Thoracic aorta (tissue), 2 donors: ENCODE results near the gene CCDC142. TPM values are rescaled to one million over a fixed set of nuclear protein-coding genes. Genes with fewer than 3 reads are reported as not detected.

Experiments used
- ATAC-seq: fragments of 150-250 bp; one replicate; pipeline ENCODE4 v1.8.0; 2017; ENCODE audit warnings: low read depth; ENCODE audit not compliant: insufficient number of reproducible peaks, low FRiP score
- DNase-seq: peaks from one replicate; pipeline ENCODE4 v3.0.0-alpha.2; 2020; ENCODE audit warnings: low spot score
- H3K27ac ChIP-seq, 2 donors: fragments of 200-600 bp; sonication (generic); 1 replicate in 1 of 2; 2 replicates in 1 of 2; pipeline ENCODE4 v1.5.1; 2016; ENCODE audit warnings: mild to moderate bottlenecking in 2 of 2, moderate library complexity in 2 of 2
- H3K27me3 ChIP-seq: fragments of 200-600 bp; sonication (generic); replicated peaks from 2 replicates; pipeline ENCODE4 v1.6.0; 2016; ENCODE audit warnings: mild to moderate bottlenecking; ENCODE audit not compliant: insufficient read depth
- H3K36me3 ChIP-seq: fragments of 200-600 bp; sonication (generic); one replicate; pipeline ENCODE4 v1.5.1; 2016
- H3K4me1 ChIP-seq, 2 donors: fragments of 200-600 bp; sonication (generic); 1 replicate in 1 of 2; 2 replicates in 1 of 2; pipeline versions ENCODE4 v1.5.1 to v1.6.0; 2016; ENCODE audit warnings: low read depth in 2 of 2, mild to moderate bottlenecking in 1 of 2; ENCODE audit not compliant: control insufficient read depth in 1 of 2
- H3K4me3 ChIP-seq: fragments of 200-600 bp; sonication (generic); 2 replicates; pipeline ENCODE4 v1.5.1; 2016; ENCODE audit warnings: mild to moderate bottlenecking
- H3K9me3 ChIP-seq: fragments of 200-600 bp; sonication (generic); 2 replicates; pipeline ENCODE4 v1.5.1; 2016
- CTCF ChIP-seq: fragments of 200-600 bp; sonication (generic); IDR thresholded peaks from one replicate; pipeline ENCODE4 v1.5.1; 2019; ENCODE audit warnings: antibody characterized with exemption
- total RNA-seq, 2 donors: library from RNA; depleted of rRNA; stranded (reverse); fragments of >200 nt; gene quantifications; one replicate each; pipeline versions ENCODE4 v1.1.0 to v1.2.3, GENCODE V29; 2016

CCDC142 gene
- total RNA-seq, 2 donors from 2014 or later, result 31.5 to 43.4 TPM

- Histone ChIP-seq H3K4me1 (peaks cover 3 to 41% of the 10 kb centered on the region in 2 donors), H3K4me3 (no peak overlapping the region), H3K9me3 (no peaks in the 10 kb centered on the region), H3K27ac (no peak overlapping the region), H3K27me3 (no peaks in the 10 kb centered on the region), H3K36me3 (no peaks in the 10 kb centered on the region)
- DNase-seq, result no peak
- no peak for ATAC-seq
- TF ChIP-seq CTCF, result no peak
Measured at GRCh38 chr2:74436848-74437695, 45.7 kb downstream of the CCDC142 start.

- H3K36me3 ChIP-seq, result peaks cover 3% of the 10 kb centered on the region
- no peak overlapping the region for H3K27ac ChIP-seq
- no peak overlapping the region for H3K4me3 ChIP-seq
- ATAC-seq, result no peak
- H3K4me1 ChIP-seq, result peaks cover 3 to 32% of the 10 kb centered on the region in 2 donors
- TF ChIP-seq CTCF, result no peak
- H3K27me3 ChIP-seq, result no peaks in the 10 kb centered on the region
- no peaks in the 10 kb centered on the region for H3K9me3 ChIP-seq
- DNase-seq, result no peak
Measured at GRCh38 chr2:74436111-74436805, 46.5 kb downstream of the CCDC142 start.

GRCh38 chr2:74430502-74430901, 52.3 kb downstream of the CCDC142 start:
- H3K36me3 ChIP-seq, result peaks cover 29% of the 10 kb centered on the region

GRCh38 chr2:74429487-74430451, 53.0 kb downstream of the CCDC142 start:
- Histone ChIP-seq H3K27me3 (no peaks in the 10 kb centered on the region), H3K9me3 (no peaks in the 10 kb centered on the region), H3K36me3 (peaks cover 29% of the 10 kb centered on the region), H3K4me3 (no peak overlapping the region), H3K4me1 (no peaks in the 10 kb centered on the region), H3K27ac (no peak overlapping the region)
- DNase-seq (no peak), ATAC-seq (no peak)
- no peak for TF ChIP-seq CTCF

More at GRCh38 chr2:74430502-74430901, 52.3 kb downstream of the CCDC142 start:
- H3K4me3 ChIP-seq, result no peak overlapping the region
- no peak for TF ChIP-seq CTCF
- H3K4me1 ChIP-seq, result no peaks in the 10 kb centered on the region
- no peaks in the 10 kb centered on the region for H3K27me3 ChIP-seq
- DNase-seq (no peak), ATAC-seq (no peak)
- H3K27ac ChIP-seq, result no peak overlapping the region
- no peaks in the 10 kb centered on the region for H3K9me3 ChIP-seq
